Melanocyte of skin (primary cell): ENCODE measurements around the gene FAXDC2. TPM values are rescaled to one million over a fixed set of nuclear protein-coding genes. Genes with fewer than 3 reads are reported as not detected.

Source experiments
- small RNA-seq, 2 donors: library from RNA; depleted of rRNA; stranded (forward); fragments of <200 nt; gene quantifications; one replicate each; pipeline ENCODE3, GENCODE V24; 2012
- total RNA-seq, 2 donors: library from RNA; depleted of rRNA; stranded (reverse); fragments of >200 nt; gene quantifications; 2 replicates each; pipeline ENCODE4 v1.2.3, GENCODE V29; 2012

Gene FAXDC2, protein sequence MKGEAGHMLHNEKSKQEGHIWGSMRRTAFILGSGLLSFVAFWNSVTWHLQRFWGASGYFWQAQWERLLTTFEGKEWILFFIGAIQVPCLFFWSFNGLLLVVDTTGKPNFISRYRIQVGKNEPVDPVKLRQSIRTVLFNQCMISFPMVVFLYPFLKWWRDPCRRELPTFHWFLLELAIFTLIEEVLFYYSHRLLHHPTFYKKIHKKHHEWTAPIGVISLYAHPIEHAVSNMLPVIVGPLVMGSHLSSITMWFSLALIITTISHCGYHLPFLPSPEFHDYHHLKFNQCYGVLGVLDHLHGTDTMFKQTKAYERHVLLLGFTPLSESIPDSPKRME
- 10 to 100 TPM in 1 of 2 donors, 1 to 10 TPM in 1; 3.0 to 18.2 TPM for total RNA-seq

DNA sequence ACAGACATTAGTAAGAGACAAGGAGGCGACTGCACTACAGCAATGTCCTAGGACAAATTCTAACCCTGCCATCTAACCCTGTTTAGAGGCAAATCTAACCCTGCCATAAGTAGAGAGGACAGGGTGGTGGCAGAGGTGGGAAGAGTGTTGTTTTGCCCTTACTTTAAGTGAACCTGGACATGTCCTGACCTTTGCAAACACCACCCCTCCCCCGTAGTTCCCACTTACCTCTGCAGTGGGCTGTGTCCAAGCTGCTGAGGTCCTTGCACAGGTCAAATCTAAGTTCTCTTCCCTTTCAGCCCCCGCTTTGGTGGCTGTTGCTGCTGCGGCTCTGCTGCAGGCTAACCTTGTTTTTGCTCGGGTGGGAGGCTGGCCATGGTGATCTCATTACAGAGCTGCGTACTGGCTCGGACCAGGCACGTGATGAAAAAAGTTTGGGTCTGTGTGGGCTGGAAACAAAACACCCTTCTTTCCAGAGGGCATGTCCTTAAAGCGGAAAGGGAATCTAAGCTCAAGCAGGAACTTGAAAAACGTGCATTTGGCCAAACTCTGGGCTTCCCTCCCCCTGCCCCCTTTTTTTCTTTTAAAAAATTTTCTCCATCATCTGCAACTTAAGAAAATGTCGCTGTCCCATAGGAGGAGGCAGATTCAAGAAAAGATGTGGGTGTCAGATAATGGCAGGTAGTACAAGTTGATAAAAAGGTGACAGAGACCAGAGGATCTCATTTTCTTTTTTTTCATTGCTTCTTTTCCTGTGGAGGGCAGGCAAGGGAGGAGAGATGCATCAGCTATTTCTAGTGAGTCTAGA lies at the start of gene FAXDC2:
Gene FAXDC2, minus strand, starts transcription at position 349 of the 808 bp plus-strand sequence. CDS start 12,425 bp downstream, outside the sequence.

DNA sequence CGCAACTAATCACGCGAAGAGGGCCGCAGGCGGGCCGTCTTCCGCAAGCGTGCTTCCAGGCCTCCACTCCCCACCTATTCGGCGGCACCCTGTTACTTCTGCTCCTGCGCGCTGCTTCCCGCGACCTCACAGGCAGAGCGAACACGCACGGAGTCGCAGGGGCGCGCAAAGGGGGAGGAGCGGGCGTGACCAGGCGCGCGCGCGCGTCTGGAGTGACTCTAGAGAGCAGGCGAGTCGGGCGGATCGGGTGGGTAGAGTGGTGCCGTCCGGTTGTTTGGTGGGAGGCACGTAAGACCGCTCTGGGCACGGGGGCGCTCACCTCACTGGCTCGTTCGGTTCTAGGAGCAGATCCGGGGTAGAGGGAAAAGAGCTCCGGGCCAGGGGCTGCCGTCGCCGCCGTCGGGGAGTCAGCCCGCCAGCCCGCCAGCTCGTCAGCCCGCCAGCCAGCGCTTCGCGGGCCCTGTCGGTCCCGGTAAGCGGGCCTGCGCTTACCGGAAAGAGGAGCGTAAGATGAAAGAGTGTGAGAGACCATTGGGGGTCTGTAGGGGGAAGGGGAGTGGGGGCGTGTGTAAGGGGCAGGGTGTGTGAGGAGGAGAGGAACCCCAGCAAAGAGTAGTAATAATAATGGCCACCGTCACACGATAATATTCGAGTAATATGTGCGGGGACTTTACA lies 8.0 kb upstream of the FAXDC2 start, which contains the start of gene CNOT8:
Gene CNOT8, plus strand, starts transcription at position 331 of the 675 bp plus-strand sequence. CDS start 4,652 bp downstream, outside the sequence.

Small RNAs within 50 kb of the gene (small RNA-seq; reads per million reads assigned to genes)
- 0 reads per million in 2 donors for gene MIR378H

Other genes starting within 250 kb of the FAXDC2 start
- 100 to 1,000 TPM; 119 to 141 TPM for gene LARP1, start 95.2 kb downstream of the FAXDC2 start, total RNA-seq
- 10 to 100 TPM; 31.3 to 38.6 TPM for gene CNOT8, start 8.0 kb upstream of the FAXDC2 start, total RNA-seq
- gene GEMIN5, start 87.6 kb upstream of the FAXDC2 start, total RNA-seq, result 10 to 100 TPM in 1 of 2 donors, 1 to 10 TPM in 1; 10.0 to 25.6 TPM
- 10 to 100 TPM; 22.7 to 34.6 TPM for gene MRPL22, start 90.5 kb upstream of the FAXDC2 start, total RNA-seq
- not detected for gene KIF4B, start 163.2 kb upstream of the FAXDC2 start, total RNA-seq